HG03025 (cell line): ENCODE data around the gene ATF6B.
"Not testable (repeated sequence)": the region's sequence is repeated elsewhere in the genome, so short reads cannot be mapped to it uniquely, and the experiment has no call there.

Source experiments
- ATAC-seq: cut with Tn5 transposase; IDR thresholded peaks from one replicate; pipeline ENCODE4 v1.9.1; 2021; ENCODE audit warnings: mild to moderate bottlenecking, moderate library complexity; ENCODE audit not compliant: unreplicated experiment, low FRiP score

ATF6B gene

DNA sequence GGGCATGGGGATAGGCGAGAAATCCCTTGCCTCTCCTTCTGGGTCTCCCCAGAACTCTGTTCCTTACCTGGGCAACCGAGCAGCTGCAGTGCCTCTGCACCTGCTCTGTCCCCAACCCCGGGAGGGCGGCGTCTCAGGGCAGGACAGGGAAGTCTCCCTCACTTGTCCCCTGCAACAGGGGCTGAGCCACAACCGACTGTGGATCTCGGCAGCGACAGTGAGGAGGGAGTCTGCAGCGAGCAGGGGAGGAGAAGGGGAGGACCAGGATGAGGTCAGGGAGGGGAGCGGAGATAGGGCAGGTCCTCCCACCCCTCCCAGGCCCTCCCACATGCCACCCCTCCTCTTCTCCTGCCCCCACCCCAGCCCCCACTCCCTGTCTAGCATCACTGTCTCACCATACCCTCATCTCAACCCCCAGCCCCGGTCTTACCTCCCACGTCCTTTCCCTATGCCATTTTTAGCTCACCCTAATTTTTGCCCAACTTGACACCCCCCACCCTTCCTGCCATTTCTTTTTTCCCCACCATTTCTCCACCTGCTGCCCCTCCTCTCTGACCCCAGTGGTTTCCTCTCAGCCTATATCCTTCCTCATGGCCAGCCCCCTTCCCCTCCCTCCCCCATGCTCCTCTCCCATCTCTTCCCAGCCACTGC lies 18.8 kb downstream of the ATF6B start, which contains the start of gene TNXB:
Gene TNXB (minus strand): TSS at position 225 of the 651 bp plus-strand sequence. CDS start 11,140 bp downstream, outside the sequence.
- ATAC-seq: no peak

DNA sequence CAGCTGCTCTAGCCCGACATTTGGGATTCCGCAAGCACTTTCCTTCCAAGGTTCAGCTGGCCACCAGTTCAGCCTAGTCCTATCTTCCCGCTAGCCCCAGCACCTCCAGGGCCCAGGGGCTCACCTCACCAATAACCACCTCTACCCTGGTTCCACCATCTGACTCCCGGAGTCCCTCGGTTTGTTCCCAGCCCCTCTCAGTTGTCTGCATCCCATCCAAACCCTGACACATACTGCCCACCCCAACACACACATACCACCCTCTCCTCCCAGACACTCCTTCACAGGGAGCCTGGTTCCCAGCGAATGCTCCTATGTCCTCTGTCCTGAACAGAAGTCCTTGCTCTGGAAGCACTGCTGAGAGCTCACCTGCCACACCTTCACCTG lies 19.3 kb downstream of the ATF6B start:
- ATAC-seq: no peak

DNA sequence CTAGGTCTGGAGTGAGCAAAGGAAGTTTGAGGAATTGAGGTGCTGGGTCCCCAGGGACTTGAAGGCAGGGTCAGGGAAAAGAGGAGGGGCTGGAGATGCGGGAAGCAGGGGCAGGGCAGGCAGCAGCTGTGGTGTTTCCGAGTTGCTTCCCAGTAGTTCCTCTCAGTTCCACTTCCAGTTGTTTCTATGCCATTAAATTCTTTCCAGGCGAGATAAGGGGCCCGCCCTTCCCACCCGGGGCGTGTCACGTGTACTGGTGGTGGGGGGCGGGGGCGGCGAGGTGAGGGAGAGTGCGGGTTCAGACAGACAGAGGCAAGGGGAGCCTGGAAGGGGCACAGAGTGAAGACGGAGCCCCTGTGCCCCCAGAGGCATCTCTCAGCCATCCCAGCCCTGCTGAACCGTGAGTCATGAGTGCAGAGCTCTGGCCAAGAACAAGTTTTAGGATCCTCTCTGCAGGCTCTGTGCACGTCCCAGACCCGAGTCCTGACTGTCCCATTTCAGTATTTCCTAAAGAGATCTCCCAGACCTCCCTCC lies 19.9 kb downstream of the ATF6B start:
- no peak for ATAC-seq

DNA sequence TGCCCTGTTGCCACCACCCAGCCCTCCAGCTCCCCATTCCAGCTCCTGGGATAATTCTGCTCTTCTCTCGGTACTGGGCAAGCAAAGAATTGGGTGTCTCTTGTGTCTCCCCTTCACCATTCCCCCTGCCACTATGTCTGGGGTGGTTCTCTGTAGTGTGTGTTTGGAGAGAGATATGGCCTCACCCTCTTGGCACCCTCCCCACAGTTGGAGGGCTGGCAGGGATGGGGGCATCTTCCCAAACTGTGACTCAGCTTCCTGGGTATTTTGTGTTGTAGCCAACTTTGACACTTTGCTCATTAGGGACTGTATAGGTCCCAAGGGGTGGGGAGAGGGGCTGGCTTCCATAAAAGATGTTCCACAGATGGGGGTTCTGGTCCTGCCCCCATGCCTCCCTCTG lies 20.6 kb downstream of the ATF6B start:
- ATAC-seq: no peak

DNA sequence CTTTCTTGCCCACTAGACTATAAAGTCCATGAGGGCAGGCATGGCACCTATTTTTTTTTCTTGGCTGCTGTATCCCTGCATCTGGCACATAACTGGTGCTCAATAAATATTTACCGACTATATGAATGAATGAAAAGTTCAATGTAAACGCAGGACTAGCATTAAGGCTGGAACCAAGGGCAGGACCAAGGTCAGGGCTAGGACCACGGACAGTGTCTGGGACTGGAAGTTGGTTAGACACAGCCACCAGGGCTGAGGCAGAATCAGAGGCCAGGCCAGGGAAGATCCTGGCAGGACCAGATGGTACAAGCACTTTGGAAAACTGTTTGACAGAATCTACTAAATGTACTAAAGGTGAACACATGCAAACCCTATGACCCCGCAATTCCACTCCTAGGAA lies 22.6 kb downstream of the ATF6B start:
- ATAC-seq: no peak

DNA sequence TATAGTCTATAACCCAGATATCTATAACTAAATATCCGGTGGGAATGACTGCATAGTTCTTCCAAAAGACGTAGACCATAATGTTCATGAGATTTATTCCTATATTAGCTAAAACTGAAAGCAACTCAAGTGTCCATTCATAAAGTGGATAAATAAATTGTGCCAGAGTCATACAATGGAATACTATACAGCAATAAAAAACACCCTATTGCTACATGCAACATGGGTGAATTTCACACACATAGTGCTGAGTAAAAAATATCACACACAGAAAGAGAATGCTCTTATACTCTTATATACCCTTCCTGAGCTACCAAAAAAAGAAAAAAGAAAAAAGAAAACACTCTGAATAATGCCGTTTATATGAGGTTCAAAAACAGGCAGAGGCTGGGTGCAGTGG lies 25.8 kb downstream of the ATF6B start:
- no peak for ATAC-seq

DNA sequence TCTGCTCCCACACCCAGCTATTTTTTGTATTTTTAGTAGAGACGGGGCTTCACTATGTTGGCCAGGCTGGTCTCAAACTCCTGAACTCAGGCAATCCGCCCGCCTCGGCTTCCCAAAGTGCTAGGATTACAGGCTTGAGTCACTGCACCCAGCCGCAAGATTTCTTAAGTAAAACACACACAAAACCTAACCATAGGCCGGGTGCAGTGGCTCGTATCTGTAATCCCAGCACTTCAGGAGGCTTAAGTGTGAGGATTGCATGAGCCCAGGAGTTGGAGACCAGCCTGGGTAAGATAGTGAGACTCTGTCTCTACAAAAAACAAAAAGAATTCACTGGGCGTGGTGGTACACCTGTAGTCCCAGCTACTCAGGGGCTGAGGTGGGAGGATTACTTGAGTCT lies 27.8 kb downstream of the ATF6B start:
- ATAC-seq: not testable (repeated sequence)

DNA sequence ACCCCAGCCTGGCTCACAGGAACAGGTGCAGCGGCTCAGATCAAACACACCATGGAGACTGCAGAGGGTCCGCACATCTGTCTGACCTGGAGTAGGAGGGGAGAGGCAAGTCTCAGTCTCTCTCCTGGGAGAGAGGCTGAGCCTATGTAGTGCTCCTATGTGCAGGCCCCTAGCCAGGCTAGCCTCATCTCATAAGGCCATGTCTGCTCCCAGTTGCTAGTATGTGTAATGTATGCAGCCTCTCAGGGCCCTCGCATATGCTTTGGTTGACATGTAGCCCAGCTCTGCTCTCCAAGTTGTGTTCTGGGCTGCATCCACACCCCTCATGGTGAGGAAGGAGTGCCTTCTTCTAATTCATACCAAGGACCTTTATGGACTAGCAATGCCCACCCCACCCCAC lies 30.7 kb downstream of the ATF6B start:
- no peak for ATAC-seq

DNA sequence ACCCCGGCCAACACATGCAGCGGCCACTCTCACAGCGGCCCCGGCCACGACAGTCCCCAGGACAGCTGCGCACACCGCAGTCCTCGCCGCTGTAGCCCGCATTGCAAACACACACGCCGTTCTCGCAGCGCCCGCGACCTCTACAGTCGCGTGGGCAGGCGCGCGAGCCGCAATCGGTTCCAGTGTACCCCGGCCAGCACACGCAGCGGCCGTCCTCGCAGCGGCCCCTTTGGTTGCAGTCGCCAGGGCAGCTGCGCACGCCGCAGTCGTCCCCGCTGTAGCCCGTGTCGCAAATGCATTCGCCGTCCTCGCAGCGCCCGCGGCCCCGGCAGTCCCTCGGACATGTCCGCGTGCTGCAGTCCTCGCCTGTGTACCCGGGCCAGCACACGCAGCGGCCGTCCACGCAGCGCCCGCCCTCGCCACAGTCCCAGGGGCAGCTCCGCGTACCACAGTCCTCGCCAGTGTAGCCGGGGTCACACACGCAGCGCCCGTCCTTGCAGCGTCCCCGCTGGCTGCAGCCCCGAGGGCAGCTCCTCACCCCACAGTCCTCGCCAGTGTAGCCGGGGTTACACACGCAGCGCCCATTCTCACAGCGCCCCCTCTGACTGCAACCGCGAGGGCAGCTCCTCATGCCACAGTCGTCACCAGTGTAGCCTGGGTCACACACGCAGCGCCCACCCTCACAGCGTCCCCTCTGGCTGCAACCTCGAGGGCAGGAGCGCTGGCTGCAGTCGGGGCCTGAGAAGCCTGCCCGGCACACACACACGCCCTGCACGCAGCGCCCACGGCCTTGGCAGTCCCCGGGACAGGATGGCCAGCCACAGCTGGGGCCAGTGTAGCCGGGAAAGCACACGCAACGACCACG lies 31.4 kb downstream of the ATF6B start:
- no peak for ATAC-seq

DNA sequence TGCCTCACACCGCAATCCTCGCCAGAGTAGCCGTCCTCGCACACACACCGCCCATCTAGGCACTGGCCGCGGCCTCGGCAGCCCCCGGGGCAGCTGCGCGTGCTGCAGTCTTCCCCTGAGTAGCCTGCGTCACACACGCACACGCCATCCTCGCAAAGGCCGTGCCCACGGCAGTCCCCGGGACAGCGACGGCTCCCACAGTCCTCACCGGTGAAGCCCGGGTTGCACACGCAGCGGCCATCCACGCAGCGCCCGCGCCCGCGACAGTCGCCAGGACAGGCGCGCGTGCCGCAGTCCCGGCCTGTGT lies 32.0 kb downstream of the ATF6B start:
- ATAC-seq: no peak

DNA sequence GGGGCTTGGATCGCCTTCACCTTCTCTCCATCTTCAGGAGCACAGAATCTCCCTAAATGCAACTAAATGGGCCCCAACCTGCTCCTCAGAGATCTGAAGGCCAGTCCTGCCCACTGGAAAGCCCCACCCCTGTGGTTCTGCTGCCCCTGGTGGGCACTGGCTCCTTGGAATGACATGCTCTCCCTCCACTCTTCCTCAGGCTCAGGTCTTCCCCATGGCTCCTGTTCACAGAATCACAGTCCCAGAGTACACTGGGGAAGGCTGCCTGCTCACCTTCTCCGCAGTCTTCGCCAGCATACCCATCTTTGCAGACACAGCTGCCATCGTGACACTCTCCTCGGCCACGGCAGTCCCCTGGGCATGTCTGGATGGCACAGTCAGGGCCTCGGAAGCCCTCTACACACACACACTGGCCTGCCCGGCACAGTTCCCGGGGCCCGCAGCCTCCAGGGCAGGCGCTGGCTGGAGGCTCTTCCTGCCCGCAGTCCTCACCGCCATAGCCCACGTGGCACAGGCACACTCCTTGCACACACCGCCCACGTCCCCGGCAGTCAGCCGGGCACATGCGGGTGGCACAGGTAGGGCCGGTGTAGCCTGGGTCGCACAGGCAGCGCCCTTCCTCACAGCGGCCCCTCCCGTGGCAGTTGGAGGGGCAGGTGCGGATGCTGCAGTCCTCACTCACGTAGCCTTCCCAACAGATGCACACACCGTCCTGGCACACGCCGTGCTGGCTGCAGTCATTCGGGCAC lies 32.5 kb downstream of the ATF6B start:
- ATAC-seq: no peak

DNA sequence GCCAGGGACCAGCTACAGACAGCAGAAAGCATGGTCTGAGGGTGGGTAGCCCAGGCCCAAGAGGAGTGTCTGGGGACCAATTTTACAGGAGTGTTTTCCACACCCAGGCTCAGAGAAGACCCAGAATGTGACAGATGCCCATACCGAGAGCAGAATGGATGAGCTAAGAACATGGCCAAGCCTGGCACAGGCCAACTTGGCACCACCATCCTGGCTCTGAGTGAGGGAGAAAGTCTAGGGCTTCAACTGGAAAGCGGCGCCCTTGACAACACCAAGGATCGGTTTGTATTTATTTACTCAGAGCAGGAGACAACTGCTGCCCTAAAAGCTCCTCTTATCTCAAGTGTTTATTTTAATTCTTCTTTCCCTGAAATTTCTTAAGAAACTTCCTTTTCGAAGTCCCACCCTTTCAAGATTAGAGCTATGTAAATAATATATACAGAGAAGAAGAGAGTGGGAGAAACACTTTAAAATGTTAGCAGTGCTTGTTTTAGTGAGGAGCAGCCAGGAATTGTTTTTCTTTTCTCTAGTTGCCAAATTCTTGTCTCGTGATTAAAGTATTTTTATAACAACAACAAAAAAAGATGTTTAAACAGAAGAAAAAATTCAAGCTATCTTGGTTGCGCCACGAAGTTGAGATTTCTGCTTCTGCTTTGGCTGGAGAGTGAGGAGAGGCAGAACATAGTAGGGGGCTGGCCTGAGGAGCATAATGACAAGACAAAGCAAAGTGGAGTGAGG lies 35.1 kb downstream of the ATF6B start:
- ATAC-seq: no peak

DNA sequence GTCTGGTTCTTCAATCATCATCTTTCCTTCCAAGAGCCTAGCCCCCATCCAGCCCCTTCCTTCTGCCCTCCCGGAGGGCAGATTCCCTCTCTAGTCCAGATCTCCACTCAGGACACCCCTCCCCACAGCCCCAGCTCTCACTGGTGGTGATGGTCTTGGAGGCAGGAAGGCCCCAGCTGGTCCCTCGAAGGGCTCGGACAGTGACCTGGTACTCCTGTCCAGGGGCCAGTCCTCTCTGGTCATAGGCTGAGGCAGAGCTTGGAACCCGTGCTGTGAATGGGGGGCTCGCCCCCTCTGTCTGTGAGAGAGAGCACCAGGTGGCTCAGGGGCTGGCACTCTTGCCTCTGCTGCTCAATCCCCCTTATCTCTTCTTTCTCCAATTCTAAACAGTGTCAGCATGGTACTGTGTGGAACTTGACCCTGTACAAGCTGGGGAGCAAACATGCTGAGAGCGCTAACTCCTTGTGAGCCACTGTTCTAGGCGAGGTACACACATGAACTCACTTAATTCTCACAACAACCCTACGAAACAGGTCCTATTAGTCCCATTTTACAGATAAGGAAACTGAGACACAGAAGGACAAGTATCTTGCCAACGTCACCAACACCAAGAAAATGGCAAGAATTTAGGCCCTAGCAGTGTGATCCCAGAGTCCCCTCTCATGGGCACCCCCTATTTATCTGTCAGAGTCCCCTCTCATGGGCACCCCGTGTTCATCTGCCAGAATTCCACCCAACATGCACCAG lies 38.8 kb downstream of the ATF6B start:
- ATAC-seq: no peak

DNA sequence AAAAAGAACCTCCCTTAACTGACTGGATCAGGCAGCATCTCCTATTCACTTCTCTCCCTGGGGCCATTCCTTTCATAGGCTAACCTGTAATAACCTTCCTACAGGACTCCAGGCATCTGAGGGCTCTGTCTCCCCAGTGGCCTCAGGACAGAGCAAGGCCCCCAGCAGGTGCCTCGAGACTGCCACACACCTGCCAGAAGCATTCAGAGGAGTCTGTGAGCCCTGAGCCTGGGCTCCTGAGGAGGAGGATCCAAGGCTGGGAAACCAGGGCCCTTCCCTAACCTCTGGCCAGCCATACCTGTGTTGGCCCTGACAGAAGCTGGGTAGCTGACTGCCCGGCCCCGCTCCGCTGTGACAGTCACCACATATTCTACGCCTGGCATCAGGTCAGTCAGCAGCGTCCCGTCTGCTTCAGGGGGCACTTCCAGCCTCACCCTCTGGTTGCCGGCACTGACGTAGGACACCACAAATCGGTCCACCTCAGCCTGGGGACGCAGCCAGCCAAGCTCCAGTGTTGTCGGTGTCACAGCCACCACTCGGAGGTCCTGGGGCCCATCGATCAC lies 39.5 kb downstream of the ATF6B start:
- ATAC-seq: no peak

DNA sequence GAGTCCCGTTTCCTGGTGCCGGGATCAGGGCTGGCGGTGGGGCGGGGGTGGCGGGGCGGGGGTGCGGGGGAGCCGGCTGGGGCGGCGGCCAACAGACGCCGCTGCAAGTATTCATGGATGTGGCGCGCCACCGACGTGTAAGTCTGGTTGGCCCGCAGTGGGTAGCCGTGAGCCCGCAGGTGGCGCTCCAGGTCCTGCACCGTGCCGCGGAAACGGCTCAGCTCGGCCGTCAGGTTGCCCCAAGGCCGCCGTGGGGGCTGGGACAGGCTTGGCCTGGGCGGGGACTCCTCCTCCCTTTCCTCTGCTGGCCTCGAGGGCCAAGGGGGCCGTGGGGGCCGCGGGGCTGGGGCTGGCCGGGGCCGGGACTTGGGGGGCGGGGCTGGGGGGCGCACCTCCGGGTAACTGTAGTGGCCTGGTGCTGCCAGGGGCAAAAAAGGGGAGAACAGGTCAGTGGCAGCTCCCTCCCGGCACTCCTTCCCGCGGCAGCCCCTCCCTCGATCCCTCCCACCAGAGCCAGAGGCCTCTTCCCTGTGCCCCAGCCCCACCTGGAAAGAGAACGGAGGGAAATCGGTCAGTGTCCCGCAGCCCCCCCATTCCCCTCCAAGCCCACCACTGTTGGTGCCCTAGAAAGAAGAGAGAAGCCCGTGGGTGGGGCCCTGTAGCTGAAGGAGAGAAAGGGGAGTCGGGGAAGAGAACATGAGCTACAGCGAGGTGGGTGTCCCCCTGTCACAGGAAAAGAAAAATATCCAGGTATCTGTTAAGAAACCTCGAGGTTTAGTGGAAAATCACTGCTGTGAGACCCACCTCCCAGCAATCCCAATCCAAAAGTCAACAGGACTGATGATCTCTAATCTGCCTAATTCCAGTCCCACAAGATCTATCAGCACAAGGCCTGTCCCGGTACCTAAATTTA lies 40.2 kb downstream of the ATF6B start:
- no peak for ATAC-seq

DNA sequence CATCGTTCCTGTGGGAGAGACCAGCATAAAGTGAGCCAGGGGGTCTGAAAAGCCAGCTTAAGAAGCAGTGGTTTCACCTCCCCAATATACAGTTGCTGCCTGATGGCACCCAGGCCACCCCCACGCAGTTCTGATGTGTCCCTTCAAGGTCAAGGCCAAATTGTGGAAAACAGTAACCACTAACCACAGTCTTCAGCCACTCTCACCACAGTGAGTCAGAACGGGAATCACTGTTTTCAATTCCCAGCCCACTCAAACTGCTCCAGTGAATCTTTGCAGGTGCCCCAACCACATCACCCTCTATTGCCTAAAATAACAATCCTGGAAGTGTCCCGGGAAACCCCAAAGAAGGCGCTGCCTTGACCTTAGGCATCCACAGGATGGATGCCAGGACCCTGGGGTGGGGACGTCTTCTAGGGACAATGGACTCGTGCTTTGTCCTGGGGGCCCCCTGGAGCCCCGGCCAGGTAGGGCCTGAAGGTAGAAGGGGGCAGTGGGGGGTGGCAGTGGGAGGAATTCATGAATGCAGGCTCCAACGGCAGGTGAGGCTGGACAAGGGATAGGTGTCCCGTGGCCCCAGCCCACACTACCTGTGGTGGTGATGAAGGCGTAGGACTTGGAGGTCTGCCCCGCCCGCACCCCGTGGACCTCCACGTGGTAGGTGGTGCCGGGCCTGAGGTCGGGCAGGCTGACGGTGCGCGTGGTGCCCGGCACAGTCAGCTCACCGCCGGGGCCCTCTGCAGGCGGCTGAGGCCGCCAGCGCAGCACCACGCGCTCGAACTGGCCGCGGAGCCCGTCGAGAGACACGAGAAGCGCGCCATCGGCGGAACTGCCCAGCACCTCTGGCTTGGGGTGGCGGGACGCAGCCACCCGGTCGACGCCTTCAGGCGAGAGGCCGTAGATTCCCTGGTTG lies 41.1 kb downstream of the ATF6B start:
- no peak for ATAC-seq

DNA sequence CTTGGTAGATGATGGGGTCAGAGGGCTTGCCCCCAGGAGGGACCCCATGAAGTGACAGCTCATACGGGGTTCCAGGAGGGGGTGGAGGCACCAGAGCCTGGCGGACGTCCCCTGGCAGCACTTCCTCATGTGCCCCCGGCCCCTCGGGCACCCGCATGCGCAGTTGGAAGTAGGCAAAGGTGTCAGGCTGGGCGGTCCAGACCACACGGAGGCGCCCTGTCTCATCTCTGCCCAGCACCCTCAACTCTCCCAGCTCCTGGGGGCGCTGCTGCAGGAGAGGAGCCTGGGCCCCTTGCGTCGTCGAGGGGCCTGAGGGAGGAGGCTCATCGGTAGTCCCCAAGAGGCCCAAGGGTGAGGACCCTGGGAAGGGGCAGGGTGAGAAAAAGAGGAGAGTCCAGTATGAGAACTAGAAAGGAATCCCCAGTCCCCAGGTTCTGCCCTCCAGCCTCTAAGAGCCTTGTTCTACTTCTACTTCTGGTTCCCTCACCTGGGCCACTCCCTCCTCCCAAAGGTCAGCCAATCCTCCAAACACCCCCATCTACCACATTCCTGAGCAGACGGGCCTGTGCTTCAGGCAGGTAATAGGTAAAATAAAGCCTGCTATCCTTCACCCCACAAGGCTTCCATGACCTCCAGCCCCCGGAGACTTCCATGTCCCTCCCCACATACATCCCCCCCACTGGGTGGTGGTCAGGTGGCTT lies 42.1 kb downstream of the ATF6B start:
- no peak for ATAC-seq
